NCI-H128 (cell line): ENCODE measurements around the gene PLSCR2.
"Not testable (repeated sequence)": the region's sequence is repeated elsewhere in the genome, so short reads cannot be mapped to it uniquely, and the experiment has no call there.

Source experiments
- DNase-seq: peaks from one replicate; lab custom pipeline; 2025; ENCODE audit not compliant: unreplicated experiment; lab: John Stamatoyannopoulos, UW

The PLSCR2 gene

DNA sequence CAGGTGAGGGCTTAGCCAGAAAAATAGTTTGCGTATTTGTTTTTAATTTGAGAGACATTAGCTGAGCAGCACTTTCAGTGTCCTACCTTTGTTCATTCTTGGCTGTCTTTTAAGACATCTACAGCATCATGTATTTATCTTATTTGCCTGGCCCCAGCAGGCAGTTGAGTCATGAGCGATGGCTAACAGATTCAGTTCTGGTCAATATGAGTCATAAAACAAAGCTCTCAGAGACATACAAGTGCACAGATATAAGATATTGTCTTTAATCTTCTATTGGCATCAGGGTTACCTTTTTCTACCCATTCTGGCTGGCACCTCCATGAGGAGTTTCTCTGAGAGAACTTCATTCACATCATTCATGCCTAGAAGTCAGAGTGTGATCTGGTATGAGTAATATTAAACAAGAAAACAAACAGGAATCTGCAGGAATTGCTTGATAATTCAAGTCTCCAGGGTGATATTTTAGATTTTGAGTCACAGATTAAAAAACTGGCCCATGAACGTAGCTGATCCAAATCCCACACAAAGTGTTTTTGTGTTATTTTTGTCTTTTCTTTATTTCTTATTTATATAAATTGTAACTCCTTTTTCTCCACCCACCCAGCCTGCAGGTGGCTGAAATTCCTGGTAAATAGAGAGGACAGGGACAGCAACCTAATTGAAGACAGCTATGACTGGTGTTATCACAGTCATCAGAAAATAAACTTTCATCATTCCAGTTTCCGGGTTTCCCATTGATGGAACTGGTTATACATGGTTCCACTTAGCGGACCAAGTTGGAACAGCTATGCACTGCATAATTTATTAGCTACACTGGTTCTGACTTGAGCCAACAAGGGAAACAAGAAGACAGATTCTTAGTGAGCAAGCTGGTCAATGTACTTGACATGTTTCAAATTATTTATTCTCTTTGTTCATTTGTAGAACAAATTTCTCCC lies 47.3 kb downstream of the PLSCR2 start:
- no peak for DNase-seq

DNA sequence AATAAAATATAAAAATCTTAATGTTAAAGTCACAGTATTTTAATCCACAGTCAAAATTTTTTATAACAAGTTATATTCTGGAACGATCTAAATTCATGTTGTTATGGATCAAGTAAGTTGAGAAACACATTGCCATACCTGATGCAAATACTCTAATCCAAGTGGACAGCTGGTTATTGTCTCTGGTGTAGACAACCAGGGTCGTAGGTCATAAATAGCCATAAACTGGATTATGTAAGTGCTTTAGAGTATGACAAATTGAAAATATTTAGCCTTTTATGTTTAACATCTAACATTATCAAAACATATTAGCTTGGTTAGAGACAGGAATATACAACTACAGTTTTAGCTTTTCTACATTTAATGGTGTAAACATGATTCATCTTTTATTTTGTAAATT lies 53.0 kb downstream of the PLSCR2 start:
- no peak for DNase-seq

DNA sequence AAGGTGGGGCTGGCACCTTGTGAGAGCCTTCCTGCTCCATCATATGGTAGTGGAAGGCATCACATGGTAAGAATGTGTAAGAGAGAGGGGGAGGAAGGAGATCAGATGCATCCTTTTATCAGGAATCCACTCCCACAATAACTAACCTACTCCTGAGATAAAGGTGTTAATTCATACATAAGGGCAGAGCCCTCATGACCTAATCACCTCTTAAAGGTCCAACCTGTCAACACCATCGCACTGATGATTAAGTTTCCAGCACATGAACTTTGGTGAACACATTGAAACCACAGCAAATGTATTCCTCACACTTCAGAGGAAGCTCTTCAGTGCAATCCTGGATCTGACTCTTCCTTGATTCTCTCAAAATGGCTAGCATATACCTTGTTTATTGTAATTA lies 55.4 kb downstream of the PLSCR2 start:
- DNase-seq, result no peak

DNA sequence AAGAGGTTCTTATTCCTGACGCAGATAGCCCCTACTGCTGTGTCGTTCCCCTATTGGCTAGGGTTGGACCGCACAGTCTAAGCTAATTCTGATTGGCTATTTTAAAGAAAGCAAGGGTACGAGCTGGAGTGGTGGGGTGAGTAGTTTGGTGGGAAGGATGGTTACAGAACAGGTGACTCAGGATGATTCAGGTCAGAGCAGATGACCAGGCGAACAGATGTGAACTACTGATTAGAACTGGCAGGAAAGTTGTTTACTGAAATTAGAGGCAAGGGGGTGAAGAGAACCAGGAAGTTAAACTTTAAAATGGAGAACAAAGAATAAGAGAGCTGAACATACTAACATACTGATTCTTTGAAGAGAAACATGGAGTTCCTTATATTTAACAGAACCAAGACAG lies 56.6 kb downstream of the PLSCR2 start:
- not testable (repeated sequence) for DNase-seq

DNA sequence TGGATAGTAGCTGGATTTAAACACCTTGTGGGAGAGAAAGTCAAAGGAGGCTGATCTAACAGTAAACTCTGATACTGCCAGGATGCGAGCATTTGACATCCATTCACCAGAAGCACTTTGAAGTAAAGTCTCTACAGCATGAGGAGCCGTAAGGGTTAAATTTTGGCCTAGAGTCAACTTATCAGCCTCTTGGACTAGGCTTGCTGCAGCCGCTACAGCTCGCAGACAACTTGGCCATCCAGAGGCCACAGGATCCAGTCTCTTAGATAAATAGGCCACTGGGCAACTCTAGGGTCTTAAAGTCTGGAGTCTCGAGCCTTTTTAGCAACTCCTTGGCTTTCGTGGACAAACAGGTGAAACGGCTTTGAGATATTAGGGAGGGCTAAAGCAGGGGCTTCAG lies 61.4 kb downstream of the PLSCR2 start:
- DNase-seq, result no peak

- no peak for DNase-seq
Observed at GRCh38 chr3:146404436-146404835, 64.9 kb downstream of the PLSCR2 start.

- DNase-seq, result no peak
Observed at GRCh38 chr3:146403792-146404191, 65.6 kb downstream of the PLSCR2 start.

GRCh38 chr3:146396792-146397191 lies 72.6 kb downstream of the PLSCR2 start:
- no peak for DNase-seq

- DNase-seq, result no peak
Observed at GRCh38 chr3:146395164-146395563, 74.2 kb downstream of the PLSCR2 start.

DNA sequence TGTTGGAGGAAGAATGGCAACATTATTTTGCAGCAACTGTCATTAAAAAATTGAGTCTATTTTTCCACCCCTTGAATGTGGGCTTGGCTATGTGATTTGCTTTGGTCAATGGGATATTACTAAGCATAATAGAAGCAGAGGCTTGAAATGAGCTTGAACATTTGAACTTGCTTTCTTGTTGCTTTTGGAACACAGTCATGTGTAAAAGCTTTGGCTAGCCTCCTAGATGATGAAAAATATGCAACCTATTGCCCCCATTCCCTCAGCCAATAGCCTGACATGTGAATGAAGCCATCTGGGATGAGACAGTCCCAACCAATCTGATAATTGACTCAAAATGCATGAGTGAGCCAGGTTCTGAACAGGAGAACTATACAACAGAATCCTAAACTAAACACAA lies 78.4 kb downstream of the PLSCR2 start:
- no peak for DNase-seq

GRCh38 chr3:146390006-146390772 lies 79.2 kb downstream of the PLSCR2 start:
- DNase-seq, result no peak

DNA sequence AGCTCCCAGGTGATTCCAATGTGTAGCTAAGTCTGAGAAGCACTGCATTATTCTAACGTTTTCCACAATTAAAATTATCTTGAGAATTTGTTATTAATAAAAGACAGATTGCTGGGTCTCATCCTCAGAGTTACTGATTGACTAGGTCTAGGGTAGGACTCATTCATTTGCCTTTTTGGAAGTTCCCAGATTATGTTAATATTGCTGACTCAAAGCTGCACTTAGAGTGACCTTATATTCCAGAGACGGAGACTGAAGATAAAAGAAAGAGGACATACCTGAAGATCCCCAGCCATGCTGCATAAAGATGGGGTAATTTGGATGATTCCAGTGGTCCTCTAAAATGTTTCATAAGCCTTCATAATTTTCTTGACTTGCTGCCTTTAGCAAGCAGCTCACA lies 81.8 kb downstream of the PLSCR2 start:
- no peak for DNase-seq

DNA sequence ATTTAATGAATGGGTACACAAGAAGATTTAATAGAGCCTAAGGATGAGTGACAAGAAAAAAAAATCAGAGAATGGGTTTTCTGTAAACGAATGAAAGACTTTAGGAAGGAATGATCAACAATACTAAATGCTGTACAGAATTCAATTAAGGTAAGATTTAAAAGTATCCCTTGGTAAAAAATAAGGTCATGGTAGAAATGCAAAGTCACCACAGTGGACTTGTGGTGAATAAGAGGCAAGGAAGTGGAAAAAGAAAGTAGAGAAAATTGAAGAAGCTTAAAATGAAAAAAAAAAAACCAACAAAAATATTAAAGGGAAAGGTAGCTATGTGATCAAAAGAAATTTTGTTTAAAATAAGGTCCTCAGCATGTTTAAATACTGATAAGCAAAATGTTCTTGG lies 82.4 kb downstream of the PLSCR2 start:
- DNase-seq, result no peak

DNA sequence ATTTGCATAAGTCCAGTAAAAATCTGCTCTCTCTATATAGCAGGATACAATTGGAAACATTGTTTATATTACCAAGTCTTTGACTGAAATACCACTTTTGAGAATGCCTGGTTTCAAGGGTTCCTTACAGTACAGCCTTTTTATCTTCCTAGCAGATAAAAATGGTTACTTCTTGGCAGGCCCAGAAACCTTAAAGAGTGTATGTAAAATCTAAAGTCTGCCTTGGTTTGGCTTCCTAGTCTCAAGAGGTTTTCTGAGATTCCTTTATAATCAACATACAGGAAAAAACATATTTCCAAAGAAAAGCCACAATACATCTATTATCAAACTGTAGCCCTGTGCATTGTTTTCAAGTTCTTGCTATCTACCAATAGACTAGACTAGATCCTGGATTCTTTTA lies 84.6 kb downstream of the PLSCR2 start:
- DNase-seq, result no peak
